NAMALWA (cell line): ENCODE measurements around the gene LDLRAD4.
"Not testable (repeated sequence)": the region's sequence is repeated elsewhere in the genome, so short reads cannot be mapped to it uniquely, and the experiment has no call there.

Experiments used
- DNase-seq: peaks from one replicate; pipeline ENCODE4 v3.0.0-alpha.2; 2015; ENCODE audit warnings: low spot score

Gene LDLRAD4

DNA sequence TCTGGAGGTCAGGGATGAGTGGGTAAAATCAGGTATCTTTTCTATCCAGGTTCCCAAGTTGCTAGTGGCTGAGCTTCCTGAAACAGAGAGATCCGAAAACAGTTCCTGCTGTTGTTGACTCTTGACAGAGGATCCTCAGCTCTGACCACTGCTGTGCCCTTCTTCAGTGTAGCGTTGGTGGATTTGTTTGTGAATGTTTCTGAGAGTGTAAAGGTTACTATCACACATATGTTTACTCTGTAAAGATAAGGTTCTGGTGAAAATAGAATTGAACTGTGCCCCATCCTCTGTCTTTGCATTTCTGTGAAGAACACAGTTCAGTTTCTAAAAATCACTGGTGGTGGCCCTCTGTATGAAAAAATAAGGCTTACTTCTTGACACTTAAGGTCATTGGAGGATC lies 119.8 kb downstream of the LDLRAD4 start:
- DNase-seq = no peak

DNA sequence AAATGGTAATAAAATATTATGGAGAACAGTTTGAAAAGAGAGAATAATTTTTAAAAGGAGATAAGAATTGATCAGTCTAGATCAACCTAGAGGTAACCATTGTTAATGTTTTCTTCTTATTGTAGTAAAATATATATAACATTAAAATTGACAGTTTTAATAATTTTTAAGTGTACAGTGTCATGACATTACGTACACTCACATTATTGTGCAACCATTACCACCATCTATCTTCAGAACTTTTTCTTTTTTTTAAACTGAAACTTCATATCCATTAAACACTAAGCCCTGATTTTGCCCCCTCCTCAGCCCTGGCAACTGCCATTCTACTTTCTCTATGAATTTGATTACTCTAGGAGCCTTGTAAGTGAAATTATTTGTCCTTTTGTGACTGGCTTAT lies 121.1 kb downstream of the LDLRAD4 start:
- no peak for DNase-seq

DNA sequence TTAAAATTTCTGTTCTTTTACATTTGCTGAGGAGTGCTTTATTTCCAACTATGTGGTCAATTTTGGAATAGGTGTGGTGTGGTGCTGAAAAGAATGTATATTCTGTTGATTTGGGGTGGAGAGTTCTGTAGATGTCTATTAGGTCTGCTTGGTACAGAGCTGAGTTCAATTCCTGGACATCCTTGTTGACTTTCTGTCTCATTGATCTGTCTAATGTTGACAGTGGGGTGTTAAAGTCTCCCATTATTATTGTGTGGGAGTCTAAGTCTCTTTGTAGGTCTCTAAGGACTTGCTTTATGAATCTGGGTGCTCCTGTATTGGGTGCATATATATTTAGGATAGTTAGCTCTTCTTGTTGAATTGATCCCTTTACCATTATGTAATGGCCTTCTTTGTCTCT lies 127.9 kb downstream of the LDLRAD4 start:
- not testable (repeated sequence) for DNase-seq

DNA sequence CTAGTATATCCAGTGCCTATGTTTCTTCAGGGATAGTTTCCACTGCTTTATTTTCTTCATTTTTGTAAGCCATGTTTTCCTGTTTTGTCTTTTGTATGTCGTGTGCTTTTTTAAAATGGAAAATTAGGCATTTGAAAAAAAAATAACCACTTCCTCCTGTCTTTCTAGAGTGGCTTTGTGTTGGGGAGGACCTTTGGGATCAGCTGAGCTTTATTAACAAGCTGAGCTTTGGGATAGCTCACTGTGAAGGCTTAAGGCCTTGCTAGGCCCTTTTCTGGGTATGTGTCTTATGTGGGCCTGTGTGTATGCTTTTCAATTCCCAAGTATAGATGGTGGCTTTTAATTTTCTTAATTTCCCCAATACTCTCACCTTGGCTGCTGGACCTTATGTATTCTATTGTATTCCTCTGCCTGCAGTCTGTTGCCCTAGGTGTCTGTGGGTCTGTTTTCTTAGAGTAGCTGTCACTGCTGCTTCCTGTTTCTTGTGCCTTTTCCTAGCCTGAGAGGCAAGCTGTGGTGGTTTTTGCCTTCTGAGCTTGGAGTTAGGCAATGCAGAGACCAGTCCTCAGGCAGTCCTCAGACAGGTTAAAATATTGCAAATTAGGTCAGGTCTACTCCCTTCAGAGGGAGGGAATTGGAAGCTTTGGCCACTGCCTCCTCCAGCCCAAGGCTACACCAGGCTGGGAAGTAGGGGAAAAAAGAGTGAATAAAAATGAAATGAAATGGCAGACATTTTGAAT lies 134.7 kb downstream of the LDLRAD4 start:
- no peak for DNase-seq

DNA sequence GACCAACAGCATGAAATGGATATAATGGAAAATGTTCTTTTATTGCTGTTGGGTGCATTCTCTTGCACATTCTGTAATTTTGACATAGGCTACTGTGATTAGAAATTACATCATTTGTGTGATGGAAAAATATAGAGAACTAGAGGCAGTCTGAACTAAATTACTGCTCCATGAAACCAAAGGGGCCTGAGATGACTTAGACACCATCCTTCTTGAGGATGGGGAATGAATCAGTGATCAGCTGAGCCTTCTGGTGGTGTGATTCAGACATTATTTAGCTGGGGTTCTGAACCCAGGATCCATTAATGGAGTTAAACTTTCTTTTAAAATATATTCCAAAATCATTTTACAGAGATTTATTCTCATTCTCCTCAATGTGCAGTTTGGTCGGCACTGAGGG lies 135.8 kb downstream of the LDLRAD4 start:
- DNase-seq = no peak

DNA sequence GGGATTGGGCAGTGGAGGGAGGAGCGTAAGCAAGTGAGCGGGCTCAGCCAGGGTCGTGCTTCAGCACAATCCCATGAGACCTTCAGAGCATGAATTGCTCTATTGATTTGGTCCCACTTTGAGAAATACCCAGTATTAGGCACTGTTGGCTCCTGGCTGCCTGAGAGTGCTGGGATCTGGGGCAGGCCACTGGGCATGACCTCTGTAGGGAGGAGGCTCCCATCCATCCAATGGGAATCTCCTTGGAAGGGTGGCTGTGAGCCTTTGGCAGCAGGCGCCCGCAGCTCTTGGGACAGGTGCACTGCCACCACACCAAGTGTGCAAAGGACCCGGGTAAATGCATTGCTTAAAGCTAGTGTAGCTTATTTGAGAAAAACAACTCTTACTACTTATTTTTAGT lies 137.5 kb downstream of the LDLRAD4 start:
- DNase-seq = no peak

DNA sequence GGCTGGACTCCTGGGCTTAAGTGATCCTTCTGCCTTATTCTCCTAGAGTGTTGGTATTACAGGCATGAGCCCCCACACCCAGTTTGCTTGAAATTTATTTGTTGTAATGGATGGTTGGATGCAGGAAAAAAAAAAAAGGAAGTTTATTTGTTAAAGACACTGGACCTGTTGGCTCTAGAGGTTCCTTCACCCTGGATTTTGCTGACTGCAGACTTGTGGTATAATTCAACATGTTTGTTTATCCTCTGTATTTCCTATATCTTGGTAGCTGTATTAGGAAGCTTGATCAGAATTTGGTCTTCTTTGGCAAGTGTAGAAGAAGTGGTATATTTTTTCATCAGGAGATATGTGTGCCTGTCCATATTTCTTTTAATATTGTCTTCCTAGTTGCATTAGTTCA lies 138.7 kb downstream of the LDLRAD4 start:
- DNase-seq = no peak

DNA sequence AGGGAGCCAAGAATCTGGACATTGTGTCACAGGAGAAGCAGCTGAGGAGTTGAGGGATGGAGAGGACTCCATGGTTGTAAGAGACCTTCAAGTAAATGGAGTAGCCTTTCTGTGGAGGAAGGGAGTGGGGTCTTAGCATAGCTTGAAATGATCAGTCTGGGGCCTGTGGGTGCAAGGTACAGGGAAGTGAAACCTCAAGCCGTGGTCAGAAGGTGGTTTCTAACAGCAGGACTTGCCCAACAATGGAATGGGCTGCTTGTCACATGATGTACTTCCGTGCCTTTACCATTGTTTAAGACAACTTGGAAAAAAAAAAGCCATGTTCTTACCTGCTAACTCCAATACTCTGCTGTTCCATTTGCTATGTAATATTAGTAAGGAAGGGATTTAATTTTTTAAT lies 140.7 kb downstream of the LDLRAD4 start:
- no peak for DNase-seq

DNA sequence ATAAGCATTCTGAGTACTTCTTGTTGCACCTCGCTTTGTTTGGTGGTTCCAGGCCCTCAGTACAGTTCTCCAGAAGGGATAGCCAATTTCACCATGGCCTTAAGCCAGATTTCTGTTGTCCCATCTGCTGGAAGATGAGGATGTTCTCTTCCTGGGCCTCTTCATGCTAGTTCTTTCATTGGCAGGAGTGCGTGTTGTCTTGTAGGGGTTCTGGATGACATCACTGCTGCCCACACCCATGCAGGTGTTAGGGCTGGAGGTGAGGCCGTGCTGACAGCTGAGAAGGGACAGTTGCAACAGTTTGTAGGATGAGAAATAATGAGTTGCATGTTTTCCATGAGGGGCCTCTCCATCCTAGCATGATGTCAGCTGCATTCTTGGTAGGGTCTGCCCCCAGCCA lies 142.9 kb downstream of the LDLRAD4 start:
- no peak for DNase-seq

DNA sequence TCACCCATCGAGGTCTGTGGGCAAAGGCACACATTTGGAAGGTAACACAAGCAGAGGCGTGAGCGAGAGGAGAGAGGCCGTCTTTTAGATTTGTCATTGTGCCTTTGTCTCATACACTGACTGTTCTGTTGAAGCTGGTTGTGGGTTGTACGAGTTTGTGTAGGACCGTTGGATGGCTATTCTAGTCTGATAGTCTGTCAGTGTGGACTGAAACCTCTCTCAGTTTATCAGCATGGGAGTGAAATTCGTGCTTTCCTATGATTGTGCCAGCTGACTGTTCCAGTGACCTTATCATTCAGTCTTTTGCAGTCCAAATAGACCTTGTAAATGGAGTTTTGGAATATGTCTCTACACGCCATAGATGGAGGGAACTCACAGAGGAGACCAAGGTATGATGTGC lies 143.5 kb downstream of the LDLRAD4 start:
- DNase-seq = no peak

DNA sequence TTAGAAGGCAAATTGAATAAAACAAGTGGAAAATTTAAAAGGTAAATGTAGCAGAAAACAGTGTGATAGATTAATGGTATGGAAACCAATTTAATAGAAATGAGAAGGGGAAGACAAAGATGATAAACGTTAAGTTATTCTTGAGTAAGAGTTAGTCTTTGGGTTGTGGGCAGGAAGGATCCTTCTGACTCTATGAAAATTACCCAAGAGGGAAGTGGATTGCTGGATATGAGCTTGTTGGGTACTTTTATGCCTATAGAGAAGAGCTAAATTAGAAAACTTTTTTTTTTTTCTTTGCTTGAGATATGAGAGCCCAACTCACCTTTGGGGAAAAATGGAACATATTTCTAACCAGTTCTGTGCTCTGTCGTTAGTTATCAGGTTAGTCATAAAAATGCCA lies 144.0 kb downstream of the LDLRAD4 start:
- DNase-seq = no peak

DNA sequence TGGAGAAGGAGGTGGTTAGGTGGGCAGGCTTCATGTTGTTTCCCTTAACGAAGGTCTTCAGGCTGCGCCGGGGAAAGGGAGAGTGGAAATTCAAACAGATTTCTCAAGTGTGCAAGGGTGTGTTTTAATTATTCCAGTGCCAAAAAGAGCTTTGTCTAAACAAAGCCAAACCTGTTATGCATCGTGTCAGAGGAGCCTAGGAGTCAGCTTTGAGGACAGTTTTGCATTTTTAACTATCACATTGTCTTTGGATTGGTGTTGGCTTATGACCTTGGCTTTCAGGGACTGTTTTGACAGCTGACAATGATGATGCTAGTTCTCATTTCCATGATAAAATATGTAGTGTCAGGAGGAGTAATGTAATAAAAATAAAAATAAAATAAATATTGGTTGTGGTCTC lies 144.8 kb downstream of the LDLRAD4 start:
- no peak for DNase-seq

DNA sequence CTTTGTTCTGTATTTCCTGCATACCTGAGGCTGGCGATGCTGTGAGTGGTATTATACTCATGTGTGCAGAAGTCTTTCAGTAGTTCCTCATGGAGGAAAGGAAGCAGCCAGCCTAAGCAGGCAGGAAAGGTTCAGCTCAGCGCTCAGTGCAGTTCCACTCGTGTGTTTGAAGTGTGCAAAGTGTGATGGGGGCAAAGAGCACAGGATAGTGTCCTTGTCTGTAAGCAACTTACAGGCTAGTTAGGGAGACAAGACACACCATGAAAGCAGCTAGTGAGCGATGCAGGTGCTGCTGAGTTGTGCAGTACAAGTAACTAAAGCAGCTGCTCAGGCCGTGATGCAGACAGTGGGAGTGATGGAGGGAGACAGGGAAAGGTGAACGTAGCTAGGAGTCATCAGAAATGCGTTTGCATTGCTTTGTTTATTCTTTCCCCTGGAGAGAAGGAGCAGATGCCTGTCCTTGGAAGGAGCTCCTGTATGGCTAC lies 146.2 kb downstream of the LDLRAD4 start:
- no peak for DNase-seq

DNA sequence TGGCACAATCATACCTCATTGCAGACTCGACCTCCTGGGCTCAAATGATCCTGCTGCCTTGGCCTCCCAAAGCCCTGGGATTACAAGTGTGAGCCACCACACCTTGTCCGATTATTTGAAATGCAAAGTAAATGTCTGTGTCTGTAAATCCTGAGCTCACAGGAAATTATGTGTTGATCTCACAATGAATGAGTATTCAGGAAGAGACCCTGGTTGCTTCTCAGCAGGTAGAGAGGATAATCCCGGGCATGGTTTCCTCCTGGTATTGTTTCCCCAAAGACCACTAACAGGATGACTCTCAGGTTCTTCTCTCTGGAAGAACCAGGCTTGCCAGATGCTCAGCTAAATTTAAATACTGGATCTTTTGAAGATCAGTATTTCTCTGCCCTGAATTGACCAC lies 147.6 kb downstream of the LDLRAD4 start:
- no peak for DNase-seq

DNA sequence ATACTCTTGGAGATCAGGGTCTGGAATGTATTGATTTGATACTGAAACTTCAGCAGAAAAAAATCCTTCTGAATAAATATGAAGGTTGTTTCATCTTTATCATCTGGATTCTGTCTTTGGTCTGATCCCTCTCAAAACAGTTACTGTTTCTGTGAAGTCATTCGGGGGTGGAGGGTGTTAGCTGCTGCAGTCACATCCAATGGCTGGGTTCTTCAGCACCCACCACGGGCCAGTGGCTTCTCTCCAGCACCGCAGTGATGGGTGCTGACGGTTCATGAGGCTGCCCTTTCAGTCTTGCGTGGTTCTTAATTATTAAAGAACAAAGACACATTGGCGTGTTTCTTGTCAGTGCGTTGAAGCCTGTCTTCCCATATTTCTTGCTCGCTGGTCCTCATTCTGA lies 148.0 kb downstream of the LDLRAD4 start:
- no peak for DNase-seq

DNA sequence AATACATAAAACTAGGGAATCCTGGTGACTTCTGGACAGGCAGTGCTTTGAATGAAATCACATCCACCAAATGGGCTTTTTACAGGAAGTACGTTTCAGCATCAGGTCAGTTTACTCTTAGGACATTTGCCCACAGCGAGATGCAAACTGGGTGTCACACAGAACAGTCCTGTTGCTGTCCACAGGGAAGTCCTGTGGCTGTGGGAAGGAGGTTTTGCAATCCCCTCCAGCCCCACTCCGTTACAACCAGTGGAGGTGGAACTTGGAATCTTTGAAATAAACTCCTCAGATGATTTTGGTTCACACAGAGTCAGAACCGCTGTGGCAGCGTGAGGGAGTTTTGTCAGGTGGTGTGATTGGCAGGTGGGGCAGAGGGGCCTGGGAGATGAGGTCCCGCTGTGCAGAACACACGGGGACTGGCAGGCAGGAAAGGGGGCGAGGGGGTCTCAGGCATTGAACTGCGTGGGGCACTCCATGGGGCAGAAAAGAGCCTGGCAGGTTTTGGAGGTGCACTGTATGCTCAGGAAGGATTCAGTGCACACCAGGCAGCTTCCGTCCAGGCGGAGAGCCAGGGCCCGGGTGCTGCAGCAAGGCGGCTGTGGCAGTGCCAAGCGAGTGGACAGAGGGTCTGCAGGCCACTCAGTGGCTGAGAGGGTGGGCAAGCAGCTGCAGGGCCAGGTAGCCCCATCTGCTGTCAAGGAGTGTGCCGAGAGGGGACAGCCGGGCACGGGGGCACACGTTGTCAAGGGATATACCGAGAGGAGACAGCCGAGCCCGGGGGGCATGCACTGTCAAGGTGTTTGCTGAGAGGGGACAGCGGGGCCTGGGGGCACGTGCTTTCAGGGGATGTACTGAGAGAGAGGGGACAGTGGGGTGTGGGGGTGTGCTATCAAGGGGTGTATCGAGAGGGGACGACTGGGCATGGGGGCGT lies 148.7 kb downstream of the LDLRAD4 start:
- DNase-seq = no peak

DNA sequence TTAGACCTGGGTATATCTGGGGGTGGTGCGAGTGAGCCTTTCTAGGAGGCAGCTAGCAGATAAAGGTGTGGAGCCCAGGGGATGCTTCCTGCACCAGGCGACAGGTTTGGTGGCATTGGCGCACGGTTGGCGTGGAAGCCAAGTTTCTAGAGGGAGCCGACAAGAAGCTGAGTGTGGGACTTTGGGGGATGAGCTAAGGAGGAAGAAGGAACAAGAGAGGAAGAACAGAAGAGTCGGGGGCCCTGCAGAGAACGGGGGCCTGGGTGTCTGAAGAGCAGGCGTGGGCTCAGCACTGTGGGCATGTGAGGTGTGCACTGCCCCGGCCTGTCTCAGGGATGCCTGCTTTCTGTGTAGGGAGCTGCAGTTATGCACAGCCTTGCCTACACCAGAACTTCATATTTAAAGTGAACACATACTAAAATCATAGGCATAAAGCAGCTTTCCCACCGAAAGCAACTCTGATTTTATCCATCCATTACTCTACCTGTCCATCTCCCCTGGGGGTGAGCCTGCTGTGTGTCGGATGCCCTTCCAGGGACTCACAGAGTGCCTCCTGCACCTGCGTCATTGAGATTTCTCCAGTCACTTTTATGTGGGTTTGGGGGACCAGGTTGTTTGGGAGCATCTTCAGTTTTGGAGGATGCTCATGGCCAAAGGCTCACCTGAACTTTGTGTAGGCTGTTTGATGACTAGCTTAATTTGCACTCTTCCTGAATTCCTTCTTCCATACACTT lies 149.7 kb downstream of the LDLRAD4 start:
- DNase-seq = no peak

DNA sequence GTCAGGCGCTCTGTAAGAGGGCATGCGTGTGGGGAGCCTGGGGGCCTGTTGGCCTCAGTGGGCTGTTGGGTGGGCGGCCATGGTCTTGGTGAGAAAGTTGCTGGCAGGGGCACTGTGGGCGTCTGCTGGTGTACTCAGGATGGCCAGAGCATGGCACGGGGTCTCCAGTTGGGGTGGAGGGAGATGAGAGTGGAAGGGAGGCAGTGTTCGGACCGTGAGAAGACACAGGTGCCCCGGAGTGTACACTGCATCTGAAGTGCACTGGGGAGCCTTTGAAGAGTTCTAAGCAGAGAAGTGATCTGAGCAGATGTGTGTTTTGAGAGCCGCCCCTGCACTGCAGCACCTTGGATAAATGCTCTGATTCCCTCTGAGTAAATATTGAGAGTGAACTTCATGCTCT lies 150.8 kb downstream of the LDLRAD4 start:
- DNase-seq = no peak

DNA sequence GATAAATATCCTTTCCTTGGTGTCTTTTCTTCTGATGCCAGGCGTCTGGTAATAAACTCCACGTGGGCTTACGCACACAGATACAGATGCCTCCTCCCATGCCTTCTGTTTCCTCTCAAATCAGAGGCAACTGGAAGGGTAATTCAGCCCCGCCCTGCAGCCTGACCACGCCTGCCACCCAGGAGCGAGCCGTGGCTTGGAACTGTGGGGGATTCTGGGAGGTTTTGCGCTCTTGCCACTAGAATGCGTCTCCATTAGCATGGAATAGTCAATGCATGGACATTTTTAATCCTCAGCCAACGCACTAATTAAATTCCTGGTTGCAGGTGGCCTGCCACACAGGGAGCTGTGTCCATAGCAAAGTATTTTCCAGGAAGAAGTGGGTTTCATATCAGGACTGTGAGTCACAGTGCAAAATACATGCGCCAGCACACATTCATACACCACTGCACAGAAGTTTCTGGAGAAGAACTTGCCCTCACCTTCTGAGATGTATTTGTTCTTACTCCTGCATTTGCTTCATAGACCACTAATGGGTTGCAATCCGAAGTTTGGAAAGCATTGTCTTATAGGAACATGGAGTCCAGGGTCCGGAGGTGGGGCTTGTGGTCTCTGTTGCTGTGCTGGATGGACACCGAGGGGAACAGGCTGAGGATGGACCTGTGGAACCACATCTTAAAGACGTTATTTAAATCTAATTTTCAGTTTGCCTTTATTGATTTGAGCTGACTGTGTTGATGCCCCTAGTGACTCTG lies 151.4 kb downstream of the LDLRAD4 start:
- DNase-seq = no peak

DNA sequence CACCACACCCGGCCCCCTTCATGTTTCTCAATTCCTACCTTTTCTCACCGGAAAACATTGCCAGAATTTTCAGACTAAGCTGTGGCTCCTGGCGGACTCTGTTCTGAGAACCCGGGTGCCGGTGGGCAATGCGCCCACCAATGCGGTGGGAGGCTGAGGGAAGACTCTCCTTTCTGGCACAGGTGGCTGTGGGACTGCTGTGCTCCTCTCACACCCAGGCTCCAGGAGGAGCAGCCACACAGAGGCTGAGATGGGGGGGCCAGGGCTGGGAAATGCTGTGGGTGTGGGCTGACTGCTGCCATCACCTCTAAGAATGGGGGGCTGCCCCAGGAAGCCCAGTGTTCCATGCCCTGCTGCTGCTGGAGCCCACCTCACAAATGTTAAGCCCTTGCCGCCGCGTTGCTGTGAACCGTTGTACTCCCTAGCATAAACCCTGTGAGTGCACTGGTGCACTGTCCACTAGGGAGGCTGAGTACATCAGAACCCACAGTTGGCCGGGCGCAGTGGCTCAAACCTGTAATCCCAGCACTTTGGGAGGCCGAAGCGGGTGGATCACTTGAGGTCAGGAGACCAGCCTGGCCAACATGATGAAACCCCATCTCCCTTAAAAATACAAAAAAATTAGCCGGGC lies 152.6 kb downstream of the LDLRAD4 start:
- DNase-seq = no peak

DNA sequence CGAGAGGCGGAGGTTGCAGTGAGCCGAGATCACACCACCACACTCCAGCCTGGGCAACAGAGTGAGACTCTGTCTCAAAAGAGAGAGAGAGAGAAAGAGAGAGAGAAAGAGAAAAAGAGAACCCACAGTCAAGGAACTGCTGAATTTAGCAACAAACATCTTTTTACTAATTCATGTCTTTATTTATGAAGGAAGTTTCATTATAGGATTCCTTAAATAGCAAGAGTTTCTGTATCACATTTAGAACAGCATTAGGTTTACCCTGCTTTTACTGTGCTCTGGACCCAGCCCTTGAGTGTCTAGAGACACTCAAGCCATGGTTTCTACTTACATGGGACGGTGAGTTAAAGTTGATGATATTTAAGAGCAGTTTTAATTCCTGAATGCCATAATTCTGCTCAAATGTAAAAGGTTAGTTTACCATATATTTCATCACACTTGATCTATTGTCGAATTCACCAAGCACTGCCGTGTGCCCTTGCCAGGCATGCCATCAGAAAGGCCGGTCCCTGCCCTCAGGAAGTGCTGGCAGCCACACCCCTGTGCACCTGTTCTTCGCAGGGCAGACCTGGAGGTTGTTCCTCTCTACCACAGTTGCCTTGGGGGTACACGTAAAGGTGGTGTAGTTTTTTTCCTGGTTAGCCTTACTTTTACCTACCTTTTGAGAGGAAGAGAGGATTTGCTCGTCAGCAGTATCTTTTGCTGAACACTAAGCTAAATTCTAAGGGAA lies 153.3 kb downstream of the LDLRAD4 start:
- no peak for DNase-seq
